GM19324 (cell line): ENCODE results near the gene CCDC175.

ENCODE experiments used
- ATAC-seq: cut with Tn5 transposase; IDR thresholded peaks from one replicate; pipeline ENCODE4 v1.9.1; 2021; ENCODE audit warnings: mild to moderate bottlenecking, moderate library complexity; ENCODE audit not compliant: unreplicated experiment, low FRiP score

Gene CCDC175

DNA sequence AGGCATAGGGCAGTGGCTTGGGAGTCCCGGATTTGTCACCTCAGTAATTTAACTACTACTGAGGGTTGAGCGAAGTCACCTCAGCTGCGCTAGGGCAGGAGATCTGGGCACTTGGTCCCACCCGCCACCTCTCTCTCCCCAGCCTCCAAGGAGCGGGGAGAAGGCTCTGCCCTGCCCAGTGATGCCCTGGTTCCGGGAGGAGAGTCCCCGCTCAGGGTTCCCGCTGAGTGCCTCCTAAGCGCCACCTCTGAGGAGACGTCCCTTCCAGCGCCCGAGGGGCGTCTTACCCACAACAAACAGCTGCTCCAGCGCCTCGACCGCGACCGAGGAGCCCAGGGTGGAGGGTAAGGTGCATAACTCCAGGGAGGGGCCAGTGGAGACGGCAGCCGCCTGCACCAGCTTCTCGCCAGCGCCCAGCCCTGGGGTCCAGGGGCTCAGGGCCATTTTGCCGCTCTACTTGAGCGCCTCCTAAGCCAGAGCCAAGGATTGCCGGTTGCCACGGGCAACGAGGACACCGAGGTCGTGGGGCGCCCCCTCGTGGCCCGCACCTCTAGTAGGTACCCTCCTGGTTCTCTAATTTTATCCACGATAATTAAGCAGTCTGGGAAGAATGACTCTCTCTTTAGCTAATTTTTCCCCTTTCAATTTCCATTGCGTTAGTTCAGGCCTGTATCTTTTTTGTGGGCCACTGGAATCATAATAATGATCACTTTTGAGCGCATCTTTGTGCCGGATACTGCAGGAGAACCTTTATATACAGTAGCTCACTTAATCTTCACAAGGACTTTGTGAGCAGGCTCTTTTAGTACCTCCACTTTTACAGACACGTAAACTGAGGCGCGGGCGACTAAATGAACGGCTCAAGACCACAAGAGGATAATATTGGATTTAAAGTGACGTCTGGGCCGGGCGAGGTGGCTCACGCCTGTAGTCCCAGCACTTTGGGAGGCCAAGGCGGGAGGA, at the start of gene CCDC175:
CCDC175 (minus strand) TSS at position 481 of the 963 bp plus-strand sequence; CDS start at position 444, 37 bp downstream.
- peak; percentile 92 for ATAC-seq

DNA sequence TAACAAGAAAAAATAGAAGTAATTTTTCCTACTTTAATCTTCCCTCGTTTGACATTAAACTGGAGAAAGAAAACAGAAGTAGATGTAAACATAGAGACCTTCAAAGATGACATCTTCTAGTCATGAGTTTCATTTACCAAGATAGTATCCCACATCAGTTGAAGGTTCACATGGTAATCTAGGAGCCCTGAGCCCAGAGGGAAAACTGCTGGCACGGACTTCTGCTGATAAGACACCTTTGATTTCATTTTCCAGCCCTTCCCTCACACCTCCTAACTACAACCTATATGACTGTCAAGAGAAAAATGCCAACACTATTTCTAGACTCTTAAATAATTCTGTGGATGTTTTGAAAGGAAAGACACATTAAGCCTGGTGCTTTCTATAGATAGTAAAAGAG, 46.0 kb upstream of the CCDC175 start:
- ATAC-seq, result no peak

- ATAC-seq, result no peak
Observed at GRCh38 chr14:59619061-59619460, 42.4 kb upstream of the CCDC175 start.

- ATAC-seq, result no peak
Observed at GRCh38 chr14:59601056-59601455, 24.4 kb upstream of the CCDC175 start.

- ATAC-seq, result no peak
Observed at GRCh38 chr14:59600211-59600945, 23.8 kb upstream of the CCDC175 start.

- no peak for ATAC-seq
Observed at GRCh38 chr14:59595071-59595470, 18.5 kb upstream of the CCDC175 start.

- ATAC-seq, result no peak
Observed at GRCh38 chr14:59591641-59592370, 15.2 kb upstream of the CCDC175 start.

DNA sequence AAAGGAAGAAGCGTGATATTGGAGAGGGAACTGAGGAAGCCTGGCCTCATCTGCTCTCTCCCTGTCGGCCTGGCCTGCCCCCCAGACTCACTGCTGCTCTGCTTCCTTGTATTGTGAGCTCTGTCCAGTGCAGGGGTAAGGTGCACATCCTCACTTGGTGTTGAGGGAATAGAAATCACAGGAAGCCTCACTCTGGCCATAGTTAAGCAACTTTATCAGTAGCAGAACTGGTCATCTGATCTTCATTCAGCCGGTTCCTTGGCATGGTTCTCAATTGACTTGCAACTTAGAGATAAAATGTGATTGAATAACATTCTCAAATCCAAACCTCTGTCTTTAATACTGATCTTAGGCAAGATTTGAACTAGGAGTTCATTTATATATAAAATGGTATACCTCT, 11.5 kb upstream of the CCDC175 start:
- ATAC-seq, result no peak

- ATAC-seq, result no peak
Observed at GRCh38 chr14:59585891-59586554, 9.4 kb upstream of the CCDC175 start.

GRCh38 chr14:59583755-59584154, 7.1 kb upstream of the CCDC175 start:
- ATAC-seq, result no peak

- no peak for ATAC-seq
Observed at GRCh38 chr14:59582845-59583509, 6.4 kb upstream of the CCDC175 start.

DNA sequence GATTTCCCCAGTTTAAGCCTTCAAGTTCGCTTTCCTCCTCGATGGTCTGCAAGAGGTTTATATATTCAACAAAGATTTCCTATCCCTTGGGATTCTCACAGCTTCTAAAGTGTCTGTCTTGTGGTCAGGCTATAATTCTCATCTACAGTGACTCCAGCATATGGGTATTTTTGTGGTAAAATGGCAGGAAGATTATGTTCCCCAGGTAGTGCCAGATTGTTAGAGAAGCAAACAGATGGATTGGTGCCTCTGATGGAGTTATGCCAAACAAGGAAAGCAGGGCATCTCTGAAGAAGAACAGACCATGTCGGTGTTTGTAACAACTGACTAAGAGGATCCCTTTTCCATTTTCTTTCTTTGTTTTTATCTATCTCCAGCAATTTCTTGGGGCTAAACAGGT, 5.5 kb upstream of the CCDC175 start:
- ATAC-seq, result no peak

- no peak for ATAC-seq
Observed at GRCh38 chr14:59580911-59581310, 4.3 kb upstream of the CCDC175 start.

GRCh38 chr14:59570122-59570521, 6.5 kb downstream of the CCDC175 start:
- no peak for ATAC-seq

- ATAC-seq, result no peak
Observed at GRCh38 chr14:59566725-59567124, 9.9 kb downstream of the CCDC175 start.

DNA sequence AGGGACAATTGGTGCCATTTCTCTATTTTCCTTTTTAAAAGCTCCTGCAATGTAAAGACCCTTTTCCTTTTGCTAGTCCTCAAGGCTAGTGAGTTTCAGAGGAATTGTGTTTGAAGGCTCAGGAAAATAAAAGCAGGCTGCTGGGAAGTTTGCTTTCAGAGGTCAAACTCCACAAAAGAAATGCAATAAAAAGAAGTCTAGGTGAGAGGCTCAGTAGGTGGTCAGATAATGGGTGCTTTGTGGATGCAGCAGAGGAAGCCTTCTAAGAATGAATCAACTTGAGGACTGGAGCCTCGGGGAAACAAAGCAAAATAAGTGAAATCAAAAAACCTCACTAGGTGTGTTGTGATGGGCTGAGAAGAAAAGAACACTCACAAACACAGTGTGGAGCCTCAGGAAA, 10.3 kb downstream of the CCDC175 start:
- no peak for ATAC-seq

GRCh38 chr14:59565087-59565486, 11.5 kb downstream of the CCDC175 start:
- ATAC-seq, result no peak

DNA sequence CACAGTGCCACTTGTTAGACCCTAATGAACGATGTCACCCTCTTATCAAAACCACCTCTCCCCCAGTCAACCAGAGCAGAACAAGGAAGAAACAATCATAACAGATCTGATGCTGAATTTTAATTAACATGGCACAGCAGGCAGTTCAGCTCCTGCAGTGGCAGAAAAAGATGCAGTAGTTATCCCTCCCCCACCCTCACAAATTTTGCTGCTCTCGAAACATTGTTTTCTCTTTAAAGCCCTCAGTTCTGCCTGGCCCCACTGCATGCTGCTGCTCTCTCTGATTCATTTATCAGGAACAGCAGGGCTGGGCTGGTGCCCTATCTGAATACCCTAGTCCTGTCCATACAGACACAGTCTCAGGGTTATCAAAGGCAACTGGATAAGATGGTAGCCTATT, 12.2 kb downstream of the CCDC175 start:
- no peak for ATAC-seq

DNA sequence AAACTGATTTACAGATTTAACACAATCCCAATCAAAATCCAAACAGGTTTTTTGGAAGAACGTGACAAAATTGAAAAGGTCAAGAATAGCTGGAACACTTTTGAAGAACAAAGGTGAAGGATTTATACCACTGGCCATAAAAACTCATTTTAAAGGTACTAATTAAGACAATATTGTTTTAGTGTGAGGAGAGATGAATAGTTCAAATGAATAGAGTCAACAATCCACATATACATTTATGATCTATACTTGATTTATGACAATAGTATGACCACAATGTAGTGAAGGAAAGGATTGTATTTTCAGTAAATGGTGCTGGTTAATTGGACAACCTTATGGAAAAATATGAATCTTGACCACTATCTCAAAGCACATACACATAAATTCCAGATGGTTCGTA, 29.3 kb downstream of the CCDC175 start:
- no peak for ATAC-seq

DNA sequence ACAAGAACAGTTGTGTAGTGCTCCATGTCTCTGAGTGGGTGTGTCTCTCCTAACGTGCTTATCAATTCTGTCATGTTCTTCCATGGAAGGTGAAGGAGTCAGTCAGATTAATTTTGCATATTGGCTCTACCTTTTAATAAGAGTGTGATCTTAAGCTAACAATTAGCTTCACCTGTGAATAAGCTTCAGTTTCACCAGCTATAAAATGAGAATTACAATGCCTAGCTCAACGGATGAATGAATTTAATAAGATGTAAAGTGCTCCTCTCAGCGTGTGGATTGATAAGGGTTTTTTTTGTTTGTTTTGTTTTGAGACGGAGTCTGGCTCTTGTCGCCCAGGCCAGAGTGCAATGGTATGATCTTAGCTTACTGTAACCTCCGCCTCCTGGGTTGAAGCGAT, 32.7 kb downstream of the CCDC175 start:
- ATAC-seq, result no peak
